Activated CD4-positive, alpha-beta T cell treated with anti-CD3 and anti-CD28 coated beads, Interleukin-2, amount 50 U/mL, for 1 hour (primary cell): ENCODE measurements around the gene SLC6A20.
"Not testable (repeated sequence)": the region's sequence is repeated elsewhere in the genome, so short reads cannot be mapped to it uniquely, and the experiment has no call there.

ENCODE experiments used
- DNase-seq: peaks from one replicate; pipeline ENCODE4 v3.0.0-alpha.2; 2020

Gene SLC6A20

DNA sequence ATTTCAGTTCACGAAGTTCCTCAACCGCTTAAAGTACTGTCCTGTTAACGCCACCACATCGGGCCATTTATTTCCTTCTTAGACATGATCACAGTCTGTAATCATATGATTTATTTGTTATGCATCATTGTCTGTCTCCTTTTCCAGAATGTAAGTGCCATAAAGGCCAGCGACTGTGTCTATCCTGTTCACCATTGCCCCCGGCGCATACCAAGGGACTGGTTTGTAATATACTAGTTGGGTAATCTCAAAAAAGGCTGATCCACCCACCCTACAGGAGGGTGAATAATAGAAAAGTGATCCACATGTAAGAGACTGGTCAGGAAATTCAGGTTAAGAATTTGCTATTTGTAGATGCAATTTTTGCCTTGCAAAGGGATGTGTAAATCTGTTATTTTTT is 41.9 kb downstream of the SLC6A20 start:
- DNase-seq = no peak

DNA sequence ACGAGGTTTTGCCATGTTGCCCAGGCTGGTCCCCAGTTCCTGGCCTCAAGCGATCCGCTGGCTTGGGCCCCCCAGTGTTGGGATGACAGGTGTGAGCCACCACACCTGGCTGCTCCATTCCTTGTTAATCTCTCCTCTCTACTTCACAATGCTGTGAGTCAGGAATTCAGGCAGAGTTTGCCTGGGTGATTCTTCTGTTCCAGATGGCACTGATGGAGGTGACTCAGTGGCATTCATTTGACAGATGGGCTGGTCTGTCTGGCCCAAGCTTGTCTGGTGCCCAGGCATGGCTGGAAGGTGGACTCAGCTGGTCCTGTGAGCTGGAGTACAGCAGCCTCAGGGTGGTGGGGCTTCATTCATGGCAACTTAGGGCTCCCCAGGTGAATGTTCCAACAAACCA is 43.2 kb downstream of the SLC6A20 start:
- DNase-seq = no peak

- DNase-seq = no peak
Measured at GRCh38 chr3:45751537-45752242, 44.6 kb downstream of the SLC6A20 start.

GRCh38 chr3:45749880-45750279 is 46.5 kb downstream of the SLC6A20 start:
- no peak for DNase-seq

DNA sequence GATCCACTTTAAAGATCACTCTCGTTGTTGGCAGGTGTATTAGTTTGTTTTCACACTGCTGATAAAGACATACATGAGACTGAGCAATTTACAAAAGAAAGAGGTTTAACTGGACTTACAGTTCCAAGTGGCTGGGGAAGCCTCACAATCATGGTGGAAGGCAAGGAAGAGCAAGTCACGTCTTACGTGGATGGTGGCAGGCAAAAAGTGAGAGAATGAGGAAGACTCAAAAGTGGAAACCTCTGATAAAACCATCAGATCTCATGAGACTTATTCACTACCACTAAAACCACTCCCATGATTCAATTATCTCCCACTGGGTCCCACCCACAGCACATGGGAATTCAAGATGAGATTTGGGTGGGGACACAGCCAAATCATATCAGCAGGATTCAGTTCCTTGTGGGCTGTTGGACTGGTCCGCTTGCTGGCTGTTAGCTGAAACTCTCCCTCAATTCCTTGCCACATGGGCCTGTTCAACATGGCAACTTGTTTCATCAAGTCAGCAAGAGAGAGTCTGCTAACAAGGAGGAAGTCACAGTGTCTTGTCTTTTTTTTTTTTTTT is 47.2 kb downstream of the SLC6A20 start:
- DNase-seq = not testable (repeated sequence)

- DNase-seq = no peak
Measured at GRCh38 chr3:45748068-45748467, 48.3 kb downstream of the SLC6A20 start.

- no peak for DNase-seq
Measured at GRCh38 chr3:45746777-45747622, 49.3 kb downstream of the SLC6A20 start.

GRCh38 chr3:45746165-45746776 is 50.1 kb downstream of the SLC6A20 start:
- no peak for DNase-seq

- DNase-seq = no peak
Measured at GRCh38 chr3:45742461-45743089, 53.8 kb downstream of the SLC6A20 start.

DNA sequence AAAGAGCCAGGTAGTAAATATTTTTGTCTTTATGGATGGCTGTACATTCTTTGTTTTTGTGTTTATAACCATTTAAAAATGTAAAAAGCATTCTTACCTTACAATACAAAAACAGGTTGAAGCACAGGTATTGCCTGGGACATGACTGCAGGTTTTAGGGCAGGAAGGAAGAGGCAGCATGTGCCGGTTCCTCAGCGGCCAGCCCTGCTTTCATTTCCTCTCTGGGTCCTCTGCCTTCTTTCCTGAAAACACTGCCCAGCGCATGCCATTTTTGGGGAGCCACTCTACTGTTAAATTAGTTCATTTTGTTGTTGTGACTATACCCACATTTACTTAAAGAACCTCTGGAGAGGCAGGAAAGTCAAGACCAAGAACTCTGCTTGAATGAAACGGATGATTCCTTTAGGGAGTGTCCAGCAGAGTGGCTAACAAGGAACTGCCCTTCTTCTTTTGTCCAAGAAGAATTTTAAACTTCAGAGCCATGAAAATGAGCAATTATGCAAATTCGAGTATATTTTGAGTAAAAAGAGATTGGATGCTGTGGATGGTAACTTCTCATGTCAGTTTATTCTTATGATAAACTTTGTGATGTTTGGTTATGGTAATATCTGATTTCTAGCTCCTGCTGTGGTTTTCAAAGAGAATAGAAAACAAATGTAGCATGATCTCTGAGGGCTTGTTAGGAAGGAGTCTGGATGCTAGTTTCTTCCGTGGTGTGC is 54.4 kb downstream of the SLC6A20 start:
- no peak for DNase-seq

- DNase-seq = no peak
Measured at GRCh38 chr3:45741247-45741646, 55.1 kb downstream of the SLC6A20 start.

- no peak for DNase-seq
Measured at GRCh38 chr3:45739991-45740390, 56.3 kb downstream of the SLC6A20 start.

DNA sequence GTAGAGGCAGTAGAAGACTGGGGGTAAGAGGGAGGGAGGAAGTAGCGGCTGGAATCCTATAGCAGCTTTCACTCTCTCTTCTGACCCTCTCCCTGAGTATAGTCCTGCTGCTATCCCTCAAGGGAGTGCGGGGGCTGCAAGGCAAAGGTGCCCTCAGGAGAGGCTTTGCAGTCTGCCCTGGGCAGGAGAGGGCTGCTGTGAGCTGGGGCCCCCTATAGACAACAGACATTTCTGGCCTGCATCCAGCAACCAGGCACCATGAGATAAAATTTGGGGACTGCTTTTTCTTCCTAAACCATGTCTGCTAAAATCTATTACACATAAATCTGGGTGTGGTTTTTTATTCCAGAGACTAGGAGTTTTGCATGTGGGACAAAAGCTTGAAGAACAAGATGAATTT is 59.1 kb downstream of the SLC6A20 start:
- no peak for DNase-seq

DNA sequence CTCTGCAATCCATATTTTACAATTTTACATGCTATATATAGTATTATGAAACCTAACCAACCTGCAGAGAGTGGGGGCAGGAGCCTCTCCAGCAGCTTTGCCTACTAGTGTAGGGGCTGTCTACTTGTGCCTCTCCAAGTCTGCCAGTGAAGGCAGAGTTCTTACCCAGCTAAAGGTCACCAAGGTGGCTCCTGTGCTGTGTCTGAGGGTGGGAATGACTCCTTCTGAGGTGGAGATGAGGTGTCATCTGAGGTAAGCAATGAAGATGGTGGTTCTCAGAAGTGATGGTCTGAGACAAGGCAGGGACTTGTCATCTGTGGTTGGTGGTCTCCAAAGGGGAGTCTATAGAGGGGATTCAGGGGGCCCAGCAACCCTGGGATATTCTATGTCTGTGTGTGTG is 59.6 kb downstream of the SLC6A20 start:
- DNase-seq = no peak

GRCh38 chr3:45730409-45731154 is 65.8 kb downstream of the SLC6A20 start:
- DNase-seq = no peak

DNA sequence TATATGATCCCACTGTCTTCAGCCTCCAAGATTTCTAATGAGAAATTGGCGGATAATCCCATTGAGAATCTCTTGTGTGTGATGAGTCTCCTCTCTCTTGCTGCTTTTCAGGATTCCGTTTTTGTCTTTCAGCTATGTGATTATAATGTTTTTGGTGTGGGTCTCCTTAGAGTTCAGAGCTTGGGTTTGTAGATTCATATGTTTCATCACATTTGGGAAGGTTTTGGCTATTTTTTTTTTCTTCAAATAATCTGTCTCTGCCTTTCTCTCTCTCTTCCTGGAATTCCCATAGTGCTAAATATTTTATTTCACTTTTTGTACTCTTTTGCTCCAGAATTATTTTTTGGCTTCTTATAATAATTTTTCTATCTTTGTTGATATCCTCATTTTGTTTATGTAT is 66.7 kb downstream of the SLC6A20 start:
- DNase-seq = no peak

- no peak for DNase-seq
Measured at GRCh38 chr3:45724911-45725310, 71.4 kb downstream of the SLC6A20 start.

- DNase-seq = no peak
Measured at GRCh38 chr3:45719655-45720487, 76.5 kb downstream of the SLC6A20 start.

DNA sequence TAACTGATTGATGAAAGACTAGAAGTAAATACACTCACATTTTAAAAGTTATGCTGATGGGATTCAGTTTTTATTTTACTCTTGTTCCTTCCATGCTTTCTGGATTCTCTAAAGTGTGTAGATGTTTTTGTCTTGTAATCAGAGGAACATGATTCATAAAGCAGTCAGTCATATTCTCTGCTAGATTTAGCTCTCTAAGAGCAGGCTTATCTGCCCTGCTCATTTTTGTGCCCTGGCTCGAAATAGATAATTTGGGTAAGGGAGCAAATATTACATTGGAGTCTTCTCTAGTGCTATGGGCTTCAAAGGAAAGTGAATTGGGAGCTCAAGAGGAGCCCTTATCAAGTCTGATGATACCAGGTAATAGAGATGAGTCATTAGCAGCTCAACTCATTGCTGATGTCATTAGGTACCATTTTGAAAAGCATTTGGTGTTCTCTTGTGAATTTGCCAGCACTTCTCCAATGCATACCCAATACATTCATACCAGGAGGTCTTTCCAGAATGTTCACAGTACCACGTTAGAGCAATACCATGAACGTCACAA is 79.5 kb downstream of the SLC6A20 start:
- DNase-seq = no peak

DNA sequence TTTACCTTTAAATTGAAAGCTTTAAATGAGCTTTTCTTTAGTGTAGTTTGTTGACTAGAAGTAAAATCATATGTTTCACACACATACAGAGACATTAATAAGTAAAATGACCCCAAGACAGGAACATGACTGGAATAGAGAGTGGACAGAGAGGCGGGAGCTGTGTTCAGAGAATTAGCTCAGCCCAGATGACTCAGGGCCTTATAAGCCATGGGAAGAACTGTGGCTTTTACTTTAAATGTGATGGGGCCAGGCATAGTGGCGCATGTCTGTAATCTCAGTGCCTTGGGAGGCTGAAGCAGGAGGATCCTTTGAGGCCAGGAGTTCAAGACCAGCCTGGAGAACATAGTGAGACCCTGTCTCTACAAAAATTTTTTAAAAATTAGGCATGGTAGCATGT is 80.4 kb downstream of the SLC6A20 start:
- DNase-seq = no peak
